Suprapubic skin (tissue), 4 donors: ENCODE measurements around the gene MDGA2. TPM values are rescaled to one million over a fixed set of nuclear protein-coding genes. Genes with fewer than 3 reads are reported as not detected.

Experiments used
- DNase-seq, 2 donors: peaks; one replicate each; pipeline ENCODE4 v3.0.0-alpha.2; 2019; ENCODE audit warnings: low spot score in 2 of 2
- H3K27ac ChIP-seq: fragments of 200-600 bp; sonication (generic); one replicate; pipeline ENCODE4 v1.5.1; 2019
- H3K27me3 ChIP-seq: fragments of 200-600 bp; sonication (generic); one replicate; pipeline ENCODE4 v1.5.1; 2019
- H3K36me3 ChIP-seq: fragments of 200-600 bp; sonication (generic); one replicate; pipeline ENCODE4 v1.5.1; 2019
- H3K4me1 ChIP-seq: fragments of 200-600 bp; sonication (generic); one replicate; pipeline ENCODE4 v1.5.1; 2019
- H3K4me3 ChIP-seq: fragments of 200-600 bp; sonication (generic); one replicate; pipeline ENCODE4 v1.5.1; 2019; ENCODE audit warnings: mild to moderate bottlenecking
- H3K9me3 ChIP-seq: fragments of 200-600 bp; sonication (generic); one replicate; pipeline ENCODE4 v1.5.1; 2019
- CTCF ChIP-seq, 2 donors: fragments of 200-600 bp in 1 of 2; fragments of 450-650 bp in 1 of 2; sonication (generic) in 1 of 2; IDR thresholded peaks; one replicate each; pipeline ENCODE4 v1.5.1; 2016 to 2019; ENCODE audit warnings: antibody characterized with exemption in 2 of 2, mild to moderate bottlenecking in 1 of 2, moderate library complexity in 1 of 2
- EP300 ChIP-seq: sonication (generic); formaldehyde crosslinking; IDR thresholded peaks from one replicate; pipeline ENCODE4 v1.6.1; 2017; ENCODE audit warnings: antibody characterized with exemption
- POLR2A ChIP-seq, 2 donors: fragments of 450-650 bp; IDR thresholded peaks; one replicate each; pipeline ENCODE4 v1.6.1; 2017; ENCODE audit warnings: antibody characterized with exemption in 2 of 2, mild to moderate bottlenecking in 2 of 2, moderate library complexity in 2 of 2
- POLR2AphosphoS5 ChIP-seq, 3 donors: sonication (generic); formaldehyde crosslinking; IDR thresholded peaks; one replicate each; pipeline ENCODE4 v1.6.1; 2017; ENCODE audit warnings: antibody characterized with exemption in 3 of 3
- WGBS: methylation state at CpG from one replicate; pipeline ENCODE4 v1.1.5; 2018; 5-methylcytosine and 5-hydroxymethylcytosine counted together
- total RNA-seq, 4 donors: library from RNA; depleted of rRNA; stranded (reverse); fragments of >200 nt; gene quantifications; one replicate each; pipeline ENCODE4 v1.1.0, GENCODE V29; 2016

MDGA2 gene
- total RNA-seq, 4 donors from 2014 or later: 0.16 to 1.5 (median 0.99) TPM; not detected in 1

GRCh38 chr14:47148686-47149085 lies 526.7 kb downstream of the MDGA2 start:
- H3K9me3 ChIP-seq: no peaks in the 10 kb centered on the region
- TF ChIP-seq CTCF (IDR thresholded peaks at IDR 0.05) (no peak), POLR2A (IDR thresholded peaks at IDR 0.05) (no peak), POLR2AphosphoS5 (IDR thresholded peaks at IDR 0.05) (no peak), EP300 (no peak)
- no peaks in the 10 kb centered on the region for H3K4me1 ChIP-seq
- H3K27me3 ChIP-seq: no peaks in the 10 kb centered on the region
- no peak for DNase-seq
- H3K27ac ChIP-seq: no peak overlapping the region
- no peak overlapping the region for H3K4me3 ChIP-seq
- H3K36me3 ChIP-seq: no peaks in the 10 kb centered on the region
- 69% methylated on average over 3 of the region's 3 CpGs for WGBS

- Histone ChIP-seq H3K4me1 (no peaks in the 10 kb centered on the region), H3K4me3 (no peak overlapping the region), H3K27ac (no peak overlapping the region), H3K9me3 (no peaks in the 10 kb centered on the region), H3K36me3 (no peaks in the 10 kb centered on the region), H3K27me3 (no peaks in the 10 kb centered on the region)
- DNase-seq: no peak
- WGBS: 20% methylated on average over 2 of the region's 2 CpGs
- TF ChIP-seq EP300 (no peak), POLR2A (IDR thresholded peaks at IDR 0.05) (no peak), CTCF (IDR thresholded peaks at IDR 0.05) (no peak), POLR2AphosphoS5 (IDR thresholded peaks at IDR 0.05) (no peak)
These were observed 554.8 kb downstream of the MDGA2 start for GRCh38 chr14:47120645-47121044.

- no peak for TF ChIP-seq POLR2AphosphoS5 (IDR thresholded peaks at IDR 0.05)
- no peak for TF ChIP-seq CTCF (IDR thresholded peaks at IDR 0.05)
- no peak for TF ChIP-seq POLR2A (IDR thresholded peaks at IDR 0.05)
- TF ChIP-seq EP300: no peak
- DNase-seq: no peak
- Histone ChIP-seq H3K27me3 (no peaks in the 10 kb centered on the region), H3K9me3 (no peaks in the 10 kb centered on the region), H3K36me3 (no peaks in the 10 kb centered on the region), H3K4me3 (no peak overlapping the region), H3K27ac (no peak overlapping the region), H3K4me1 (no peaks in the 10 kb centered on the region)
- 56% methylated on average over 2 of the region's 2 CpGs for WGBS
These were observed 571.6 kb downstream of the MDGA2 start for GRCh38 chr14:47103771-47104170.

GRCh38 chr14:47102472-47102871 lies 572.9 kb downstream of the MDGA2 start:
- no peak overlapping the region for H3K27ac ChIP-seq
- no peak for DNase-seq
- TF ChIP-seq CTCF (IDR thresholded peaks at IDR 0.05) (no peak), POLR2AphosphoS5 (IDR thresholded peaks at IDR 0.05) (no peak), POLR2A (IDR thresholded peaks at IDR 0.05) (no peak), EP300 (no peak)
- no peaks in the 10 kb centered on the region for H3K4me1 ChIP-seq
- no peaks in the 10 kb centered on the region for H3K27me3 ChIP-seq
- 81% methylated on average over 3 of the region's 3 CpGs for WGBS
- H3K36me3 ChIP-seq: no peaks in the 10 kb centered on the region
- no peaks in the 10 kb centered on the region for H3K9me3 ChIP-seq
- H3K4me3 ChIP-seq: no peak overlapping the region

GRCh38 chr14:47085678-47086077 lies 589.7 kb downstream of the MDGA2 start:
- H3K36me3 ChIP-seq: no peaks in the 10 kb centered on the region
- H3K4me3 ChIP-seq: no peak overlapping the region
- no peaks in the 10 kb centered on the region for H3K9me3 ChIP-seq
- H3K27ac ChIP-seq: no peak overlapping the region
- no peak for TF ChIP-seq POLR2AphosphoS5 (IDR thresholded peaks at IDR 0.05)
- TF ChIP-seq CTCF (IDR thresholded peaks at IDR 0.05): no peak
- TF ChIP-seq EP300: no peak
- TF ChIP-seq POLR2A (IDR thresholded peaks at IDR 0.05): no peak
- H3K4me1 ChIP-seq: no peaks in the 10 kb centered on the region
- no peaks in the 10 kb centered on the region for H3K27me3 ChIP-seq
- WGBS: 90% methylated on average over 1 of the region's 1 CpG
- DNase-seq: no peak
